Measurements from ENCODE around the gene FAM181A. TPM values are rescaled to one million over a fixed set of nuclear protein-coding genes. Genes with fewer than 3 reads are reported as not detected.

The FAM181A gene
- total and polyA plus RNA-seq, 9 of the 15 experiments (the other 6 are each of a cell fraction or from before 2014, with no cell fraction given) = not detected

GRCh38 chr14:93926873-93927799 lies at the start of gene FAM181A (continued):
- no peak for TF ChIP-seq PRDM10 (IDR thresholded peaks at IDR 0.05; ENCODE audit: partially characterized antibody)
- TF ChIP-seq SP2 (IDR thresholded peaks at IDR 0.05; ENCODE audit: extremely low read depth, low read depth, low read length, poor library complexity, severe bottlenecking) = no peak
- TF ChIP-seq DDX20 (tag; IDR thresholded peaks at IDR 0.05; ENCODE audit: low read depth) = no peak
- TF ChIP-seq POLR3A (IDR thresholded peaks at IDR 0.05; ENCODE audit: borderline replicate concordance, extremely low read depth, insufficient read depth, insufficient read length) = no peak
- no peak for TF ChIP-seq SNRNP70 (optimal IDR thresholded peaks at IDR 0.05; ENCODE audit: low read depth, low read length)
- TF ChIP-seq HOXB6 (CRISPR knock-in tag; IDR thresholded peaks at IDR 0.05; ENCODE audit: borderline replicate concordance) = no peak
- no peak for TF ChIP-seq POLR2G (IDR thresholded peaks at IDR 0.05; ENCODE audit: low read depth, low read length)
- TF ChIP-seq DIDO1 (tag; IDR thresholded peaks at IDR 0.05; ENCODE audit: low read depth) = no peak
